Measurements from ENCODE around the gene MND1.
"Not testable (repeated sequence)": the region's sequence is repeated elsewhere in the genome, so short reads cannot be mapped to it uniquely, and the experiment has no call there.

Gene MND1

GRCh38 chr4:153403726-153404125, 59.2 kb downstream of the MND1 start:
- no peak for DNase-seq (ENCODE audit: low read depth in 2 of 2)

- no peak for DNase-seq (ENCODE audit: low read depth in 2 of 2)
These were observed 63.4 kb downstream of the MND1 start for GRCh38 chr4:153407906-153408305.

GRCh38 chr4:153408932-153409331, 64.4 kb downstream of the MND1 start:
- no peak for DNase-seq (ENCODE audit: low read depth in 2 of 2)

- no peak for DNase-seq (ENCODE audit: low read depth in 2 of 2)
These were observed 64.9 kb downstream of the MND1 start for GRCh38 chr4:153409412-153409811.

- DNase-seq (ENCODE audit: low read depth in 2 of 2): no peak
These were observed 65.5 kb downstream of the MND1 start for GRCh38 chr4:153409924-153410501.

- DNase-seq (ENCODE audit: low read depth in 2 of 2): no peak
These were observed 69.4 kb downstream of the MND1 start for GRCh38 chr4:153413842-153414241.

- DNase-seq (ENCODE audit: low read depth in 2 of 2): not testable (repeated sequence)
These were observed 72.0 kb downstream of the MND1 start for GRCh38 chr4:153416456-153416855.

GRCh38 chr4:153418121-153418520, 73.6 kb downstream of the MND1 start:
- no peak for DNase-seq (ENCODE audit: low read depth in 2 of 2)

GRCh38 chr4:153418558-153418957, 74.1 kb downstream of the MND1 start:
- DNase-seq (ENCODE audit: low read depth in 2 of 2): no peak

GRCh38 chr4:153419029-153419428, 74.5 kb downstream of the MND1 start:
- no peak for DNase-seq (ENCODE audit: low read depth in 2 of 2)

GRCh38 chr4:153419673-153420278, 75.3 kb downstream of the MND1 start:
- DNase-seq (ENCODE audit: low read depth in 2 of 2): no peak

- DNase-seq (ENCODE audit: low read depth in 2 of 2): no peak
These were observed 75.9 kb downstream of the MND1 start for GRCh38 chr4:153420361-153420760.

GRCh38 chr4:153421941-153422340, 77.5 kb downstream of the MND1 start:
- DNase-seq (ENCODE audit: low read depth in 2 of 2): no peak

GRCh38 chr4:153426207-153426885, 81.9 kb downstream of the MND1 start:
- no peak for DNase-seq (ENCODE audit: low read depth in 2 of 2)

GRCh38 chr4:153427363-153428071, 83.0 kb downstream of the MND1 start:
- no peak for DNase-seq (ENCODE audit: low read depth in 2 of 2)

GRCh38 chr4:153428941-153429475, 84.5 kb downstream of the MND1 start:
- no peak for DNase-seq (ENCODE audit: low read depth in 2 of 2)

GRCh38 chr4:153432965-153433753, 88.7 kb downstream of the MND1 start:
- DNase-seq (ENCODE audit: low read depth in 2 of 2): peak; percentile 30 to 48

- no peak for DNase-seq (ENCODE audit: low read depth in 2 of 2)
These were observed 89.2 kb downstream of the MND1 start for GRCh38 chr4:153433754-153434105.

GRCh38 chr4:153434190-153434589, 89.7 kb downstream of the MND1 start:
- no peak for DNase-seq (ENCODE audit: low read depth in 2 of 2)

- peak in 1 of 2 donors; percentile 16 for DNase-seq (ENCODE audit: low read depth in 2 of 2)
These were observed 94.6 kb downstream of the MND1 start for GRCh38 chr4:153438916-153439756.

- DNase-seq (ENCODE audit: low read depth in 2 of 2): no peak
These were observed 95.3 kb downstream of the MND1 start for GRCh38 chr4:153439831-153440230.
